Hippocampal formation (tissue), 2 donors: ENCODE results near the gene CCDC192.
A peak's percentile ranks its signal among the peaks of the same experiment; 100 is the strongest.
"Not testable (repeated sequence)": the region's sequence is repeated elsewhere in the genome, so short reads cannot be mapped to it uniquely, and the experiment has no call there.

Experiments
- DNase-seq, 2 donors: peaks; one replicate each; lab custom pipeline; 2025; lab: John Stamatoyannopoulos, UW

CCDC192 gene

GRCh38 chr5:127847641-127848040 is 144.4 kb downstream of the CCDC192 start:
- DNase-seq: not testable (repeated sequence)

DNA sequence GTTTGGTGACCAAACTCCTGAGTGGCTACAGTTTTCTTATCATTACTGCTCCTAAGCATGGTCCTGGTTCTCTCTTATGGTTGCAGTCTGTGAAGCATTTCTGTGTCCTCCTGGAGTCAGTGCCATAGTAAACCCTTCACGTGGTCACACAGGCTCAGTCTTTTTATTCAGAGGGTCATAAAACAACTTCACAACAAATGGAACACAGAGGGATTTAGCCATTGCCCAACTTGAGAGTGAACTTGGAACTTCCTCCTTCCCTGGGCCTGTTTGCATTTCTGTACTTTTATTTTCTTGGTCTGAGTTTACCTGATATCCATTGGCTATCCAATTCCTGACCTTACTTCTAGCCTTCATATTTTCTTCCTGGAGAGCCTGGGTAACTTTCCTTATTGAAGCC is 144.9 kb downstream of the CCDC192 start:
- DNase-seq: no peak

DNA sequence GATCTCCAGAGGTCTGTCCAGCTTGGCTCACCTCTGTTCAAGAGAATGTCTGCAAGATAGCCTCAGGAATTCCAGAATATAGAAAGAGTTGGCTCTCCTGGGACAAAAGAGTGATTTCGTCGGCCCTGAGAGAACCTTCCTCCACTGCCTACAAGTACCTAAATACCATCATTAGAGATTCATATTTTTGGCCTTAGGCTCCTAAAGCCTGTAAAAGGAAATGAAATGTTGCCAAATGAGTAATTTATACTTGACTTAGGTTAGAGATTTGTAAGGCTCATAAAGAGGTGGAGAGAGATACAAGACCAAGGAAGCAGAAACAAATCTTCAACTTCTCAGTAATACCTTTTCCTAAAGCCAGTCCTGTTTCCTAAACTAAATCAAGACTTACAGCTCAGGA is 146.2 kb downstream of the CCDC192 start:
- DNase-seq: no peak

- no peak for DNase-seq
Observed at GRCh38 chr5:127849891-127850290, 146.7 kb downstream of the CCDC192 start.

GRCh38 chr5:127851964-127852363 is 148.8 kb downstream of the CCDC192 start:
- DNase-seq: no peak

GRCh38 chr5:127854520-127854919 is 151.3 kb downstream of the CCDC192 start:
- no peak for DNase-seq

DNA sequence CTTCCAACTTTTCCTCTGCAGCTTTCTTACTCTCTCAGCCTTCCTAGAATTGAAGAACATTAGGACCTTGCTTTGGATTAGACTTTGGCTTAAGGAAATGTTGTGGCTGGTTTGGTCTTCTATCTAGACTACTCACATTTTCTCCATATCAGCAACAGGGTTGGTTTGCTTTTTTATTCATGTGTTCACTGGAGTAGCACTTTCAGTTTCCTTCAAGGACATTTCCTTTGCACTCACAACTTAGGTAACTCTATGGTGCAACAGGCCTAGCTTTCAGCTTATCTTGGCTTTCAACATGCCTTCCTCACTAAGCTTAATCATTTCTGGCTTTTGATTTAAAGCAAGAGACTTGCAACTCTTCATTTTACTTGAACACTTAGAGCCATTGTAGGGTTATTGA is 153.1 kb downstream of the CCDC192 start:
- no peak for DNase-seq

DNA sequence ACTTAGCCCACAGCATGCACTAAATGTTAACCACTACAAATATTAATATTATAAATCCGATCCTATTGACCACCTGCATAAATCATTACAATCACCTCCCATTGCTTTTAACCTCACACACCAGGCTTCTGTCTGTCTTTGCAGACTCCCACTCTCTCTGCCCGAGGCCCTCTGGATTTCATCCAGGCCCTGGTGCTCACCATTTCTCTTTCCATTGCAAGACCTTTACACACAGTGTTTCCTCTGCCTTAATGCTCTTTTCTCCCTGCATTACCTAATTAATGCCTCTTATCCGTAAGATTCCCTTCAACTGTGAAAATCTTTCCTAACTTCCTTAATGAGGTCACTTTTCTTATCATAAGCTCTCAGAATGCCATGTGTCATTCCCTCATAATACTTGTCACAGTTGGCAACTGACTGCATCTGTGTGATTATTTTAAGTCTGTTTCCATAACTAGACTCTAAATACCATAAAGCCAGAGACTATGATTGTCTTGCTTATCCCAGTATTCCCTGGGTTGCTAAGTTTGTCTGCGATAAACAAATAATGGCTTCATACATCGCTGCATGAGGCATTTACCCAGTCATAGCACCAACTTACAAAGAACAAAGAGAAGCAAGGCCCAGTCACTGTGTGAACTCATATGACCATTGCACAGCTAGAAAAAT is 155.1 kb downstream of the CCDC192 start:
- peak in 1 of 2 donors; percentile 25 for DNase-seq

DNA sequence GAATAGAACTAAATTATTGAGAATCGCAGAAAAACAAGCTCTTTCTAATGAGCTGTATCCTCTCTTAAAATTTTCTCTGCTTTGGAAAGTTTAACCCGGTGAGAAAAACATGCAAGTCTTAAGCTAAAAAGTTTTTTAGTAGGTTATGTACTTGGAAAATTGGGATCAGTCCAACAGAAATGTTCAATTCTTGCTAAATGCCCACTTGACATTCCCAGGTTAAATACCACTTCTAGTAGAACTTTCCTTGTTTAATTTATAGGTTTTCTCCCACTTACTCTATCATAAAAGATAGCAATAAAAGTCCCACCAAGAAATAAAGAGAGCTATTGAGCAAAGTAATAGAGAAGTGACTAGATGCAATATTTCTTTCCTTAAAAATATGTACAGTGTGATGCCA is 157.1 kb downstream of the CCDC192 start:
- DNase-seq: no peak

DNA sequence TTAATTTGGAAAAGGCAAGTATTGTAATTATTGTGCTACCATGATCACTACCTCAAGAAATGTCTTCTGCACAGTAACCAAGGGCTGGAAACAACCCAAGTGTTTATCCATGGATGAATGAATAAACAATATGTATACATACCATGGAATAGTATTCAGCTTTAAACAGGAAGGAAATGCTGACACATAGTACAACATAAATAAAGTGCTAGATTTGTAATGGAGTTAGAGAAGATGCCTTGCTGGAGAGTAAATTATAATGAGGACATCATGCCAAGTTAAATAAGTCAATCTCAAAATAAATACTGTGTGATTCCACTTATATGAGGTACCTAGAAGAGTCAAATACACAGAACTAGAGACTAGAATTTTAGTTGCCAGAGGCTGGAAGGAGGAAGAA is 160.0 kb downstream of the CCDC192 start:
- no peak for DNase-seq

GRCh38 chr5:127863610-127864395 is 160.6 kb downstream of the CCDC192 start:
- DNase-seq: no peak

DNA sequence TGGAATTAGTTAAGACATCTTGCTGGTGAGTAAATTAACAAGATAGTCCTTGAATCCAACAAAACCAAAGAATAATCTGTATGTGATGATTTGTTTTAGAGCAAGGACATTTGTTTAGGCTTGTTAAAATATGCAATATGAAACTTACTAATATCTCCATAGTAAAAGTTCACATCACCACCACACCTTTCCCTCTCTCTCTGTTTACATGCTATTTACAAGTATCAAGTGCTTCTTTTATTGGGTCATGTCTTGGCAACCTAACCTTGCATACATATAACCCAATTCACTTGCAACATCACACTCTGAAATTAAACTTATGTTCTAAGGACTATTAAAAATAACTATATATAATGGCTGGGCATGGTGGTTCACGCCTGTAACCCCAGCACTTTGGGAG is 161.3 kb downstream of the CCDC192 start:
- no peak for DNase-seq

- no peak for DNase-seq
Observed at GRCh38 chr5:127865273-127865672, 162.1 kb downstream of the CCDC192 start.

DNA sequence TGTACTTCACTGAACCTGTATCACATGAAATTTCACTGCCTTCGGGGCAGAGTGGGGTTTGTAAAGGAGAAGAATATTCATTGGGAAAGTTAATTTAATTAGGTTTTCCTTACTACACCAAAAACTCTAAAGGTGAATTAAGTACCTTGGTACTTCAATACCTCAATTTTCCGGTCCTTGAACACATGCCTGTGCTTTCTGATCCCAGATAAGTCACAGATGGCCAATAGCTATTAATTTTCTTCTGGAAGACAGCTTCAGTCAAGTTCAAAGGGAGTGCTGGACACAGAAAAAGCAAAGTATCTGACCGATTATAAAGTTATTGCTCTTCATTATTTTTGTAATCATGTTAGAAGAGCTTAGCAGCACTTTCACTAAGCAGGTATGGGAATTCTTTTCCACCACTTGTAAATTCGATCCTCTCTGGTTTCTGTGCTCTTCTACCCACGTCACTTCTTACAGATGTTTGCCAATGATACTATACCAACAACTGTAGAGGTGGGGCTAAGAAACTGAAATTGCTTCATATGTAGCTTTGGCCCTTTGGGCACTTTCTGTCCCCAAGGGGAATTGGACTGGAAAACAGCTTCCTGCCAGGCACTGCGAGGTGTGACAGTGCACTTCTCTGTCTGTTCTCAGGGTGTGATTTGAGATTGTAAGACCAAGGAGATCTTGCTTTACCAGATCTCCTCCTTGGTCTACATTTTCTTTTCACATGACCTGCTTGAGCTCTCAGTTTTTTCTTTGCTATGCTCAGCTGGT is 164.0 kb downstream of the CCDC192 start:
- DNase-seq: no peak

- DNase-seq: peak in 1 of 2 donors; percentile 25
Observed at GRCh38 chr5:127870914-127871313, 167.7 kb downstream of the CCDC192 start.

DNA sequence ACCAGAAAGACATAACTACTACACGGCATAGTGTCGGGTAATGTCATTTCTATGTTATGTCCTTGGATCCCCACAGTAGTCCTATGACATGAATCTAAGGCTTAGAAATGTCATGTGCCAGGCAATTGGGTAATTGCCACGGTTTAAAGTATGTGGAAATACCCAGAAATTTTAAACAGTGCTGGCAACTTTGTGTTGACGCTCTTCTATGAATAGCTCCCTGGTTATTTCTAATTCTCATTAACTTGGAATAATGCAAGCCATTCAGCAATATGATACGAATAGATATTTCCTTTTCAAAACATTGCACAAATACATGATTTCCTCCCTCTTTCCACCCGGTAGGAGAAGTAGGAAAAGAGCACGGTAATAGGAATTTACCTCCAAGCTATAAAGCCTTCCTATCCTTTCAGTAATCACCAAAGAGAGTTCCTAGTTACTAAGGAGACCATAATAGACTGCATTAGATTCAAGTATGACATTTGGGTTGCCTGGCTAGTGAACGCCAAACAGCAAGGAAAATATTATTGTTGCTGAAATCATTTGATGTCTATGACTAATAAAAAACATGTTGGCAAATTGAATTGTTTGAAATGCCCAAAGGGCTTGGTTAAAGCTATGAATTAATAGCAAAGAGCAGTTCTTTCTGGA is 168.4 kb downstream of the CCDC192 start:
- no peak for DNase-seq

DNA sequence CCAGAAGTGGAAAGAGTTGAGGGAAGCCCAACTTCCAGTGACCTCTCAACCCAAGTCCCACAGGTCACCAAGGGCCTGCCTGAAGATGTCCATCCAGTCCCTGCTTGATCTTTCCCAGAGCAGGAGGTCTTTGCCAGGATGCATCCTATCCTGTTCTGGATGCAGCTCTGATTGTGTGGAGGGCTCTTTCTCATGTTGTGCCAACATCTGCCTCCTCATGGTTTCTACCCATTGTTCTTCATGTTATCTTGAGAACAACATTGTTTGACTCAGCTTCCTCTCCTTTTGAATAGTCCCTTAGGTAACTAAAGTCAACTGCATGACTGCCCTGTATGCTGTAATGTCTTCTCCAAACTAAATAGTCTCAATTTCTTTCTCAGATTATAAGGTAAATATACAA is 169.3 kb downstream of the CCDC192 start:
- DNase-seq: no peak

DNA sequence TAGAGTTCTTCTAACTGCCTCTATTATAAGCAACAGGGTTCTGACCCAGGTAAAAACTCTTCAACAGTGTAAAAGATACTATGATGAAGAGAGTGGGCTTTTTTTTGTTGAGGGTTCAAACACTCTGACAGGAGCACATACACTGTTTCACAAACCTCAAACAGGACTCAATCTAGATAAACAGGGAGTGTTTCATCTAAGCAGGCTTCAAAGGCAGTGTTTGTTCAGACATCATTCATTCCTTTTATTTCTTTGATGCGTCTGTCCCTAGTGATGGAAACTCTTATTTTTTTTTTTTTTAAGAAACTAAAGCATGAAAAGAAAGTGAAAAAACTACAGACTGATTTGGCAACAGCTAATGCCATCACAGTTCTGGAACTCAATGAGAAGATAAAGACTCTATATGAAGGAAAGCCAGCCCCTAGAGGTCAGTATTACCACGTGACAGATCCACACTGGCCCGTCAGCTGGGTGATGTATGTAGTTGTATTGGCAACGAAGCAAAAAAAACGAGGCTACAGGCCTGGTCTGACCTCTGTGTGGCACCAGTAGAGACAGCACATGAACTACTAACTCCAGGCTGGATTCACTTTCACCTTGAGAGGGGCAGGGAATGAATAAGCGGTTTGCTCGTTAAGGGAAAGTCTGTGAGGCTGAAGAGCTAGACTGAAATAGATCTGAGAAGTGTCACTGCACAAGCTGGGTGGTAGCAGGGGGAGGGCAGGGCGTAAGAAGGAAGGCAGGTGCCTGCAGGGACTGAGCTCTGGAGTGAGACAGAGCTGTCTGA is 172.2 kb downstream of the CCDC192 start:
- DNase-seq: peak; percentile 46 to 51

GRCh38 chr5:127876384-127876783 is 173.2 kb downstream of the CCDC192 start:
- DNase-seq: no peak

DNA sequence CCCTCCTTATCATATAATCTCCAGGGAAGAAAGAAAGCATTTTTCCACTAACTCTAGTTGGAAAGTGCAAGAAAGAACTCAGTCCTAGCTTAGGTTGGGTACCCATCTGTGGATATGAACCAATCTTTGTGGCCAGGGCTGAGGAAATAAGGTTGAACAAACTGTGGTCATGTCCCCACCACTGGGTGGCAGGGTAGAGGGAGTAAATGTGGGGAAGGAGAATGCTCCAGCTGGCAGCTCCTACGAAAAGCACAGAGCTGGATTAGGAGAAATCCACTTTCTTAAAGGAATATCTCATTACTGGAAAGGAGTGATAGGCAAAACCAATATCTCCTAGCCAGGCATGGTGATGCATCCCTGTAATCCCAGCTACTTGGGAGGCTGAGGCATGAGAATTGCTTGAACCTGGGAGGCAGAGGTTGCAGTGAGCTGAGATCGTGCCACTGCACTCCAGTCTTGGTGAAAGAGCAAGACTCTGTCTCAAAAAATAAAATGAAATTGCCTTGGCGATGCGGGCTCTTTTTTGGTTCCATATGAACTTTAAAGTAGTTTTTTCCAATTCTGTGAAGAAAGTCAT is 175.1 kb downstream of the CCDC192 start:
- no peak for DNase-seq

DNA sequence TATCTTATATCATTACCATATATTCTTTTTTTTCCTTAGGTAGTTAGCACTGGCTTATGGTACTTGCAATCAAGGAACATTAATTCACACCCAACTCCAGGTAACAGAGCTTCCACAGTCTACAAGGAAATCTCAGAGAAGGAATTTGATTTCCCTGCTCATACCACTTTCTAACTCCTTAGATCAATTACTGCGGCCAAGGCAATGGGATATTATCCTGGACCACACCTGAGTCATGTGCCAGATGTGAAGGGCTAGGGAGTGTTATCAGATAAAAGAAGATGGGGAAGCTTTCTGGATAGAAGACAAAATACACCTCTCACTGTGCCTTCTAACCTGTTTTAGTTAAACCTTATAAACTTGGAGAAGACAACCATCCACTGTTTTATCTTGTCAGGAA is 181.2 kb downstream of the CCDC192 start:
- no peak for DNase-seq
